Uterus (tissue), 2 donors: ENCODE results near the gene RDH14.

Experiments used
- POLR2A ChIP-seq, 2 donors: fragments of 450-650 bp; IDR thresholded peaks; one replicate each; pipeline ENCODE4 v1.6.1; 2016; ENCODE audit warnings: antibody characterized with exemption in 2 of 2, mild to moderate bottlenecking in 1 of 2, moderate library complexity in 1 of 2
- TF ChIP-seq, protein P1 (sequence below), 4 experiments: fragments of 200-600 bp in 2 of 4; fragments of 450-650 bp in 2 of 4; sonication (generic) in 2 of 4; IDR thresholded peaks; one replicate each; pipeline ENCODE4 v1.5.1; 2016 to 2019; ENCODE audit warnings: antibody characterized with exemption in 4 of 4, mild to moderate bottlenecking in 2 of 4, moderate library complexity in 1 of 4

DNA sequence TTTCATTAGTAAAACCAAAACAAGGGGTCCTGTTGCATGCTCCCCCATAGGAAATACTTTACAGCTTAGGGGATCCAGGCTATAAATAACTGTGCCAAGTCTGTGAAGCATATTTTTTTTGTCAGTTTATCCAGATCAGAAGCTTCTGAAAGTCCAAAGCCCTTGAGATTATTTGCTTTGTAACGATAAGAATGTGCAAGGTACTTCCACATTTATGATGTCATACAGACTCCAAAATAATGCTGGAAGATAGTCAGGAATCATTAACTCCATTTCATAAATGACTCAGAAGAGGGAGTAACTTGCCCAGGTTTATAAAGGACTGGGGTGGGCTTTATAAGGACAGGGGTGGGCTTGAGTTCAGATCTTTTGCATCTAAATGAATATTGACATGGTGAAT, 29.3 kb downstream of the RDH14 start:
- TF ChIP-seq, protein P1, sequence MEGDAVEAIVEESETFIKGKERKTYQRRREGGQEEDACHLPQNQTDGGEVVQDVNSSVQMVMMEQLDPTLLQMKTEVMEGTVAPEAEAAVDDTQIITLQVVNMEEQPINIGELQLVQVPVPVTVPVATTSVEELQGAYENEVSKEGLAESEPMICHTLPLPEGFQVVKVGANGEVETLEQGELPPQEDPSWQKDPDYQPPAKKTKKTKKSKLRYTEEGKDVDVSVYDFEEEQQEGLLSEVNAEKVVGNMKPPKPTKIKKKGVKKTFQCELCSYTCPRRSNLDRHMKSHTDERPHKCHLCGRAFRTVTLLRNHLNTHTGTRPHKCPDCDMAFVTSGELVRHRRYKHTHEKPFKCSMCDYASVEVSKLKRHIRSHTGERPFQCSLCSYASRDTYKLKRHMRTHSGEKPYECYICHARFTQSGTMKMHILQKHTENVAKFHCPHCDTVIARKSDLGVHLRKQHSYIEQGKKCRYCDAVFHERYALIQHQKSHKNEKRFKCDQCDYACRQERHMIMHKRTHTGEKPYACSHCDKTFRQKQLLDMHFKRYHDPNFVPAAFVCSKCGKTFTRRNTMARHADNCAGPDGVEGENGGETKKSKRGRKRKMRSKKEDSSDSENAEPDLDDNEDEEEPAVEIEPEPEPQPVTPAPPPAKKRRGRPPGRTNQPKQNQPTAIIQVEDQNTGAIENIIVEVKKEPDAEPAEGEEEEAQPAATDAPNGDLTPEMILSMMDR (IDR thresholded peaks at IDR 0.05) = no peak
- no peak for TF ChIP-seq POLR2A (IDR thresholded peaks at IDR 0.05)
